Renal pelvis (tissue), 4 donors: Measurements from ENCODE around the gene TRIM9. TPM values are rescaled to one million over a fixed set of nuclear protein-coding genes. Genes with fewer than 3 reads are reported as not detected.

Experiments used
- DNase-seq: peaks from one replicate; pipeline ENCODE4 v3.0.0-alpha.2; 2013
- polyA plus RNA-seq, 3 donors: library from polyadenylated mRNA; unstranded; fragments of 120-200 nt; gene quantifications; one replicate each; pipeline ENCODE4 v1.2.1, GENCODE V29; 2013; ENCODE audit not compliant: insufficient read length in 3 of 3

The TRIM9 gene
- polyA plus RNA-seq, 3 donors = 1.6 to 2.5 (median 2.5) TPM

- DNase-seq = no peak
These were observed 35.9 kb downstream of the TRIM9 start for GRCh38 chr14:51059032-51059431.

DNA sequence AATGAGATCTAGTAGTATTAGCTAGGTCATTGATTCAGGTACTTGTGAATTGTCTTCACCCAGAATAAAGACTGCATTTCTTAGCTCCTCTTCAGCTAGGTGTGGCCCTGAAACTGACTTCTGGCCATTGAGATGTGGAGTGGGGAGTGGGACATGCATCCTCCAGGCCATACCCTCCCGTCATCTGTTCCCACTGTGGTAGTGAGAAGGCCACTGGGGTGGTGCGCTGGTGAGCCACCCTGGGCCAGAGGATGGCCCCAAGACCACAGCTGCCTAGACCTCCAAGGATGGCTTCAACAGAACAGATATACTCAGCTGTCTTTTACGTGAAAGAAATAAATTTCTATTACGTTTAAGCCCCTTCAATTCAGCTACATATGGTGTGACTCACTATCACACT is 36.5 kb downstream of the TRIM9 start:
- DNase-seq = no peak

DNA sequence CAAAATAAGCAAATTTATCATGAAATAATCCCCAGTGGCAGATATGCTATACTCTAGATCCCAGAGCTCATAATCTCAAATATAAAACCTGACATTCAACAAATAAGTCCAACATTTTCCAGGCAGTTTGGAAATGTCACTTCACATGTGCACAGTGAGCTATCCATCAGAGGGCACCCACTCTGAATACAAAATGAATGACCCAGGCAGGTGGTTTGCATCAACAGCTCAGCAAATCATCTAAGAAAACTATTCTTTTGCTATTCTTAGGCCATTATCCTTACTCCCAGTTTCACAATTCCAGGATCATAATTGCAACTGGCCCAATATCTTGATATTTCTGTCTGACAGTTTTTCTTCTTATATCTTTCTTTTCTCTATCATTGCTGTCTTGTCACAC is 38.5 kb downstream of the TRIM9 start:
- no peak for DNase-seq

DNA sequence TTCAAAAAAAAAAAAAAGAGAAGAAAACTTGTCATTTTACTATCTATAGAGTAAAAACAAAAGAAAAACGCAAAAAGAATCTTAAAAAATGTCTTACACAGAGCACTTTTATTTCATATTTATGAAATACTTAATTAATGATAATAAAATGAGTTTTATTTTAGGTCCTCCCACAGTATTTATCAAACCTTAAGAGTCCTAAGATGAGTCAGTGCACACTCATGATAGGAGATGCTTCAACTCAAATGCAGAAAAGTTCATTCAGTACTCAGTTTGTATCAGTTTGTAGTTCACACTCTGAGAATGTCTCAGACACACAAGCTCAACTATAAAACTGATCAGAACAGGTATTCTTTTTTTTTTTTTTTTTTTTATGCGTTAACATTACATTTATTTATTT is 41.7 kb downstream of the TRIM9 start:
- DNase-seq = no peak

GRCh38 chr14:51044961-51045360 is 49.9 kb downstream of the TRIM9 start:
- no peak for DNase-seq

- no peak for DNase-seq
These were observed 53.0 kb downstream of the TRIM9 start for GRCh38 chr14:51041883-51042282.

DNA sequence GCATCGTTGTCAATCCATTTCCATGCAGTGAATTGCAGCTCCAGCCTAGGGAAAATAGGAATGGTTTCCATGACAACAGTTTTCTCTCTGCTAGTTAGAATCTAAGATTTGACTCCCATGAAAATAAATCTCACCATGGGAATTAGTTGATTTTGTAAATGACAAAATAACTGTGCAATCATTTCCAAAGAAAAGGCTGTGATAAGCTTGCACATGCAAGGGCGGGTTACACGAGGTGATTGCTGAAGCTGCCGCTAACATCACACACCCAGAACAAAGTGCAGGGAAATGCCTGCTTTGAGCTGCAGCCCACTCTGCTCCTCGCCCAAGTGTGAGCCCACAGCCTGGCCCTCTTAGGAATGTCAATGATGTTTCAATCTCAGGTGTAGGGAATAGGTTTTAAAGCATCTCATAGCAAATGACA is 53.8 kb downstream of the TRIM9 start:
- DNase-seq = no peak

- DNase-seq = no peak
These were observed 55.7 kb downstream of the TRIM9 start for GRCh38 chr14:51039252-51039651.

GRCh38 chr14:51035611-51036192 is 59.2 kb downstream of the TRIM9 start:
- DNase-seq = no peak

- no peak for DNase-seq
These were observed 65.8 kb downstream of the TRIM9 start for GRCh38 chr14:51028851-51029754.

DNA sequence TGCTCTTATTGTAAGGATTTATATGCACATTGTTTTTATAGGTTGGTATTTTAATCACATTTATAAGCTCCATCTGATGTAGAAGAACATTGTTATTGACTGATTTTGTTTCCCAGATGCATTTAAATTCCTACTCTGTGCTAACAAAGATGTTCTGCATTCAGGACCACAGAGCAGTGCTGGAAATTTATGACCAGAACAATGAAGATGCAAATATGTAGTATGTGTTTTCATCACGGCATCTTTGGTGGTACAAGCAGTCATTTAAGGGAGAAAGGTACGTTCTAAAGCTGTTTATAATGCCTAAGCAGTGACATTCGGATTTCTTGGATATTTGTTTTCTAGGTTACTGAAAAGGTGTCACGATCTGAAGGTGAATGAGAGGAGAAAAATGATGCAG is 66.5 kb downstream of the TRIM9 start:
- no peak for DNase-seq

- no peak for DNase-seq
These were observed 70.5 kb downstream of the TRIM9 start for GRCh38 chr14:51024377-51024776.

- no peak for DNase-seq
These were observed 70.9 kb downstream of the TRIM9 start for GRCh38 chr14:51023964-51024363.

DNA sequence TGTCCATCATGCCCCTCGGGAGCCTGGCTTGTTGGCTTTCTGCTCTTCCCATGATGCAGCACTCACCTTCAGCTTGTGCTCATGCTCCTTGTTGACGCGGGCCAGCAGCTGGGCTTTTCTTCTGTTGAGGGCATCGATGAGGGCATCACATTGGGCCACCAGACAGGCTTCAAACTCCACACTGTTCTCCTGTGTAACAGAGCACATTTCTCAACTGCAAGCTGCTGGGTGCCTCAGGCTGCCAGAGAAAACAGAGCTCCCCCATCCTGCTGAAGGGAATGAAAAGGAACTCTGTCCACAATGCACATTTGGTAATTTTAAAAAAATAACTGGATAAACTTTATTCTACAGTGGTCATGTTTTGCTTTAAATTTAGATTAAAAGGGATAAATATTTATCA is 72.1 kb downstream of the TRIM9 start:
- DNase-seq = no peak

DNA sequence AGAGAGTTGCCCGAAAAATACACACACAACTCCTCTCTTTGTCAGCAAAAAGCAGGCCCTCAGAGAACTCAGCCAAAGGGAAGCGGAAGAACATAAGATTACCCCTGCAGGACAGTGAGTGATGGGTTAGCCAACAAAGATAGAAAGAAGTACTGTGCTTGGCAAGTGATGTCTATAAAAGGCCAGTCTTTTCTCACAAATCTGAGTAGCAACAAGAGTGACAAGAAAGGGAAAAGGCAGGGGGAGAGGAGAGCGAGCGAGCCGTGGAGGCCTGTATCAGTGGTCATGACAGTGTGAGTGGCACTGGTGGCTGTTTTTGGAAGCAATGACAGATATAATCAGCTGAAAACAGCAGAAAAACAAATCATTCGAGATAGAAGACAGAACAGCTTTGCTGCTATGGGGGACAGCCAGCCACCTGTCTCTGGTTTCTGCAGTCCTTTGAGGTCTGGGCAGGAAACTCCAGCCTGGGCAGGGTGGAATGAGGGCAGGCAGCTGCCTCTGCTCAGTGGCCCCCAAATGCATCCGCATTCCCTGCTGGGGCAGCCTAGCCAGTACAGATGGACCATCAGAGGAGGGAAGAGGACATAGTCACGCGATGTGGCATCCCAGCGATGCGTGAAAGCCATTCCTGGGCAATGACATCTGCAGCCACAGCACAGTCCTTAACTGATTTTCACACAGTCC is 74.7 kb downstream of the TRIM9 start:
- DNase-seq = no peak

- DNase-seq = no peak
These were observed 75.8 kb downstream of the TRIM9 start for GRCh38 chr14:51019089-51019488.

DNA sequence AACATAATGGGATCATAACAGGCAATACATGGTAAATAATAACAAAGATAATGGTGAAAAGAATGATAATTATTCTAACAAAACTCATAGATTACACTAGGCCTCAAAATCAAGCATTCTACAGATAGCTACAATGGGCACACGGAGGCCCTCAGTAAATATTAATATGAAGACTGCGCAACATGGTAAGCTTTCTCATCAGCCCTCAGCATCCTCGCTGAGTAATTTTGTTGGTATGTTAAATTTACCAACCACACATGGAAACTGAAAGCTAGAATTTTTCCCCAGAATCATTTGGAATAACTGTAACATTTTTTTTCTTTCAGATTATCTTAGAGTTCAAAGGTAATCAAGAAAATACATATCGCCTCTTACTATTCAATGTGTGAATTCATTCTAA is 76.4 kb downstream of the TRIM9 start:
- no peak for DNase-seq

DNA sequence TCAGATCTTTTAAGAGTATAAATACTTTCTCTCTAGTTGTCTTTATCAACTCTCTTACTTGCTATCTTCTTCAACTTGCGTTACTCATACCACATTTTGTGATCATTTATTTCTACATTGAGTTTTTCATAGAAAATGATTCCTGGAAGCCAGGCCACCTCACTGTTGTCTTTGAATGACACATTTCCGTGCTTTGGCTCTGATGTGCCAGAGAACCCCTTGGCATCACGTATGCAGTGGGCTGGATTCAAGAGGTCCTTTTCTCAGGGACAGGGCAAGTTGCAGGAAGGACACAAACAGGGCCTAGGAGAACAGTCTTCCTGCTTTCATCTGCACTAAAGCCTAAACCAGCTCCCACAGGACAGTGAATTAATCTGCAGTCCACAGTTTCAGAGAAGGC is 80.3 kb downstream of the TRIM9 start:
- DNase-seq = no peak

DNA sequence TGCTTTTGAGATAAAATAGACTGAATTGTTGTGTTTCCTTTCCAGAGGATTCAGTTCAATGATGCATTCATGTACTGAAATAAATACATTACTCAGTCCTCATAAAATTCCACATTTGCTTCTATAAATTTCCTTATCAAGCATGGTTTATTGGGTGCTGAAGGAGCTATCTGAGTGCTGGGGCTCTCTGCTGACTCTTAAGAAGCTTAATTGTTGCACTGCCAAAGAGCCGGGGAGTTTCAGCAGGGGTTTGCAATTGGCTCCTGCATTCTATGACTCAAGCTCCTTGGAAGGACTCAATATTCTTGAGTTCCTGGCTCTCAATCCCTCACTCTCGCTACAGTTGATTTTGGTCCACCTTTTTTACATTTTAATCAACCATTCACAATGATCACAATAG is 80.8 kb downstream of the TRIM9 start:
- no peak for DNase-seq

DNA sequence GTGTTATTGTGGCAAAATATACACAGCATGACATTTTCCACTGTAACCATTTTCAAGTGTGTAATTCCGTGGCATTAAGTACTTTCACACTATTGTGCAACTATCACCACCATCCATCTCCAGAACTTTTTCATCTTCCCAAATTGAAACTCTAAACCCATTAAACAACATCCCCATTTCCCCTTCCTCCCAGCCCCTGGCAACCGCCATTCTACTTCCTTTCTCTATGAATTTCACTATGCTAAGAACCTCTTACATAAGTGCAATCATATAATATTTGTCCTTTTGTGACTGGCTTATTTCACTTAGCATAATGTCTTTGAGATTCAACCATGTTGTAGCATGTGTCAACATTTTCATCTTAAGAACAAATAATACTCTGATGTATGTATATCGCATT is 82.8 kb downstream of the TRIM9 start:
- DNase-seq = no peak

GRCh38 chr14:51008446-51008845 is 86.5 kb downstream of the TRIM9 start:
- no peak for DNase-seq

DNA sequence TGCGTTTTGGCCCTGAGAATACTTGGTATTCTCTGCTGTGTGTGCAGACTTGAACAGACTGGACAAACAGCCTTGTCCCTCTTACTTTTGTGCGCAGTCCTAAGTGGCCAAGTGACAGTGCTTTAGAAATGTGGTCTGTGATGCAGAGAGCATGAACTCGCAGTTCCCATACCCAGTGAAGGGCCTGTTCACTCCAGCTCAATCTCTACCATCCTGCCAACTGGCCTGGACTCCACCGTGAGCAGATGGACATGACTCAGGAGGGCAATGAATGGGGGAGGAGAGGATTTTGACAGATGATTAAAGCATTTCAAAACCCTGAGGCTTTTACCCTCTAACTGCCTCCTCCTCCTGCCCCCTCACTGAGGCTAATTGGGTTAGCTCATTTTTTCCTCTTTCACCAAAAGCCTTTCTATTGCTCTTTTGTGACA is 88.1 kb downstream of the TRIM9 start:
- DNase-seq = no peak

GRCh38 chr14:51006324-51006723 is 88.6 kb downstream of the TRIM9 start:
- DNase-seq = no peak
